IgD-negative memory B cell (primary cell): ENCODE measurements around the gene OR12D2. TPM values are rescaled to one million over a fixed set of nuclear protein-coding genes. Genes with fewer than 3 reads are reported as not detected.
"Not testable (repeated sequence)": the region's sequence is repeated elsewhere in the genome, so short reads cannot be mapped to it uniquely, and the experiment has no call there.

ENCODE experiments used
- H3K27ac Mint-ChIP-seq, 3 donors: one replicate each; pipeline ENCODE4 v1.8.0; 2020 to 2022; ENCODE audit warnings: mild to moderate bottlenecking in 3 of 3, mixed read lengths in 3 of 3, moderate library complexity in 1 of 3
- H3K27me3 Mint-ChIP-seq: one replicate; pipeline ENCODE4 v1.8.0; 2021; ENCODE audit warnings: mixed read lengths
- H3K36me3 Mint-ChIP-seq: one replicate; pipeline ENCODE4 v1.8.0; 2020; ENCODE audit warnings: mild to moderate bottlenecking, mixed read lengths
- H3K4me1 Mint-ChIP-seq, 3 donors: one replicate each; pipeline ENCODE4 v1.8.0; 2020 to 2022; ENCODE audit warnings: mixed read lengths in 3 of 3, mild to moderate bottlenecking in 1 of 3
- H3K4me3 Mint-ChIP-seq, 4 donors: one replicate each; pipeline ENCODE4 v1.8.0; 2020 to 2022; ENCODE audit warnings: mild to moderate bottlenecking in 4 of 4, mixed read lengths in 4 of 4, moderate library complexity in 3 of 4
- H3K9me3 Mint-ChIP-seq, 3 donors: one replicate each; pipeline ENCODE4 v1.8.0; 2020 to 2021; ENCODE audit warnings: mixed read lengths in 3 of 3, mild to moderate bottlenecking in 1 of 3
- polyA plus RNA-seq: library from polyadenylated mRNA; unstranded; fragments of 300-500 nt; fragmentation: Illumina TruSeq; gene quantifications from one replicate; pipeline ENCODE4 v1.2.3, GENCODE V29; 2021

The OR12D2 gene, protein sequence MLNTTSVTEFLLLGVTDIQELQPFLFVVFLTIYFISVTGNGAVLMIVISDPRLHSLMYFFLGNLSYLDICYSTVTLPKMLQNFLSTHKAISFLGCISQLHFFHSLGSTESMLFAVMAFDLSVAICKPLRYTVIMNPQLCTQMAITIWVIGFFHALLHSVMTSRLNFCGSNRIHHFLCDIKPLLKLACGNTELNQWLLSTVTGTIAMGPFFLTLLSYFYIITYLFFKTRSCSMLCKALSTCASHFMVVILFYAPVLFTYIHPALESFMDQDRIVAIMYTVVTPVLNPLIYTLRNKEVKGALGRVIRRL
- polyA plus RNA-seq: not detected

DNA sequence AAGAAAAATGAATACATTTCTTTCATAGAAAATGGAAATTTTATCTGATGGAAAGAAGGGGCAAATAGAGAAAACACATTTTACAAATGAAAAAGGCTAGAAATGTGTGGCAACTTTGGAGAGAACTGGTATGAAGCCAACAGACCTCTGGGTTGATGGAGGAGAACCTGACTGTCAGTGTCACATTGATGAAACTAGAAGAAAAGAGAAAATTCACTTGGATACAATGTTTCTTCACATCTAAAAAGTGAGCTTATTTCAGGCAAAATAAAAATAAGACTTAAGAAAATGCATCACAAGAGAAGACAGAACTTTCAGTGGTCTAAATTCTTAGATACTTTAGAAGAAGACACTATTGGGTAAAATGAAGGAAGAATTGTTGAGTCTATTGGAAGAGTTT is at the start of gene OR12D2:
OR12D2 (plus strand) TSS at position 301 of the 400 bp plus-strand sequence. CDS start 1,069 bp downstream, outside the sequence.
- Mint-ChIP-seq H3K36me3 (no peaks in the 10 kb centered on the region), H3K27me3 (peaks cover 2% of the 10 kb centered on the region), H3K4me1 (no peaks in the 10 kb centered on the region), H3K27ac (no peak within 1 kb of the TSS), H3K4me3 (no peak within 1 kb of the TSS), H3K9me3 (no peaks in the 10 kb centered on the region)

DNA sequence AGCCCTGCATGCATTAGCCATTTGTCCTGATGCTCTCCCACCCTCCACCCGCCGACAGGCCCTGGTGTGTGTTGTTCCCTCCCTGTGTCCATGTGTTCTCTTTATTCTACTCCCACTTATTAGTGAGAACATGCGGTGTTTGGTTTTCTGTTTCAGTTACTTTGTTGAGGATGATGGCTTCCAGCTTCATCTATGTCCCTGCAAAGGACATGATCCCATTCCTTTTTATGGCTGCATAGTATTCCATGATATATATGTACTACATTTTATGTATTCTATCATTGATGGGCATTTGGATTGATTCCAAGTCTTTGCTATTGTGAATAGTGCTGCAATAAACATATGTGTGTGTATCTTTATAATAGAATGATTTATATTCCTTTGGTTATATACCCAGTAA is 46.1 kb upstream of the OR12D2 start:
- Mint-ChIP-seq H3K27me3 (peaks cover 12% of the 10 kb centered on the region), H3K9me3 (peaks cover 0 to 10% (median 6%) of the 10 kb centered on the region in 3 donors)
- H3K36me3 Mint-ChIP-seq, H3K4me1 Mint-ChIP-seq, H3K27ac Mint-ChIP-seq, H3K4me3 Mint-ChIP-seq: not testable (repeated sequence)

DNA sequence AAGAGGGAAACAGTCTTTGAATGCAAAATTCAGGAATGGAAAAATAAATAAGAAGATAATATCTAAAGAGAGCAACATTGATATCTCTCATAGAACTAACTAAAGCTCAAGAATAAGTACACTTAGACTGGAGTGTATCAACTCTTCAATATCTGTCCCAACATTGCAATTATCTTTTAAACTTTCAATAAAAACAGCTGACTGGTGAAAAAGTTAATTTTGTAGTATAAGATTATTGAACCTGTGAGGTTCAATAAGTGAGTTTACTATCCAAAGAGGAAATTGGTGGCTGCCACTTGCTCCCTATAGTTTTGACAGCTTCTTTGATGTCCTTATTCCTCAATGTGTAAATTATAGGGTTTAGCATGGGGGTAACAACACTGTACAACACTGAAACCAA is 40.5 kb upstream of the OR12D2 start:
- Mint-ChIP-seq H3K4me3 (no peak overlapping the region), H3K36me3 (no peaks in the 10 kb centered on the region), H3K27ac (no peak overlapping the region), H3K9me3 (peaks cover 0 to 8% (median 3%) of the 10 kb centered on the region in 3 donors), H3K4me1 (no peaks in the 10 kb centered on the region), H3K27me3 (peaks cover 26% of the 10 kb centered on the region)

DNA sequence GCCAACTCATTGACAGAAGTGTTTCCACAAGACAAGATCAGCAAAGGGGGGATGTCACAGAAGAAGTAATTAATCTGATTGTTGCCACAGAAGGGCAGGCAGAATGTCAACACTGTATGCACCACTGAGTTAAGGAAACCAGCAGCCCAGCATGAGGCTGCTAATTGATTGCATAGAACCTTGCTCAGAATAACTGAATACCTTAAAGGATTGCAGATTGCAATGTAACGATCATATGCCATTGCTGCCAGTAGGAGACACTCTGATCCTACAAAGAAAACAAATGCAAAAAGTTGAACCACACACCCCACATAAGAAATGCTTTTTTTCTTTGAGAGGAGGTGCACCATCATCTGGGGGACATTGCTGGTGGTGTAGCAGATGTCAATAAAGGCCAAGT is 39.8 kb upstream of the OR12D2 start:
- Mint-ChIP-seq H3K36me3 (no peaks in the 10 kb centered on the region), H3K4me1 (no peaks in the 10 kb centered on the region), H3K27me3 (peaks cover 26% of the 10 kb centered on the region), H3K9me3 (peaks cover 0 to 8% (median 2%) of the 10 kb centered on the region in 3 donors), H3K4me3 (no peak overlapping the region), H3K27ac (no peak overlapping the region)

DNA sequence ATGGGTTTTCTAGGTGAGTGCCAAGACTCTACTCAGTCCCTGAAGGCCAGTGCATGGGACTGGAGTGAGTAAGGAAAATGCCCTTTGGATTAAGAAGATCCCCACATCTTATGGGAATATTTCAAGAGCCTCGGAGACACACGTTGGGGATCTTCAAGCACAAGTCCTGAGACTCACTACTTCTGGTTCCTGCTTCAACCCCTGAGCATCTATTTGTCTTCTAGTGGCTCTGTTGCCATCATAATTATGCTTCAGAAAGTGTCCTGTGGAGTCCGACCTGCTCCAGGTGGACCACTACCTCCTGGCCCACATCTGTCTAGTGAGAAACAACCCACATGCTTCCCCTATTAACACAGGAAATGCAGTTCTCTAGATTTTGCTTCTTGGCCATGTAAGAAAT is 26.7 kb upstream of the OR12D2 start, which contains the start of gene OR5V1:
OR5V1 (minus strand) TSS at position 101 of the 400 bp plus-strand sequence. CDS start 12,670 bp downstream, outside the sequence.
- Mint-ChIP-seq H3K4me1 (peaks cover 0 to 1% (median 0%) of the 10 kb centered on the region in 3 donors), H3K27ac (no peak within 1 kb of the TSS), H3K36me3 (no peaks in the 10 kb centered on the region), H3K27me3 (no peaks in the 10 kb centered on the region), H3K9me3 (peaks cover 0 to 3% (median 0%) of the 10 kb centered on the region in 3 donors), H3K4me3 (no peak within 1 kb of the TSS)

DNA sequence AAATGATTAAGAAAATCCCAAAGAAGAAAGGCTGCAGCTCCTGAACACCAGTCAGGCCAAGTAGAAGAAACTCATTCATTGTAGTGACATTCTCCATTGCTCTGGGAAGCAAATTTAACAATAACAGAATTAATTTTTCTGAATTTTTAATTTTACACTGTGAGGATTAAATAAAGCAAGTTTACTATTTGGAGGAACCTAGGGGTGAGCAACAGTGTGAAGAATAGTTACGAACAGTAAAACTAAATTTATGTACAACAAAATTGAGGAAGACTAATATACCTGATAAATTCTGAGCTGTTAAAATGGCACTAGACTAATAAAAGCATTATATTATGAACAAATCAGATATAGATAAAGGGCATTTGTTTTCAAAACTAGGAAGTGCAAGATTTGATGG is 20.2 kb upstream of the OR12D2 start, which contains the start of gene OR12D3:
OR12D3 (minus strand) TSS at position 101 of the 400 bp plus-strand sequence; CDS start at position 97, 4 bp downstream.
- no peaks in the 10 kb centered on the region for H3K36me3 Mint-ChIP-seq
- H3K27me3 Mint-ChIP-seq: peaks cover 1% of the 10 kb centered on the region
- H3K4me1 Mint-ChIP-seq: no peaks in the 10 kb centered on the region
- H3K4me3 Mint-ChIP-seq: no peak within 1 kb of the TSS
- no peak within 1 kb of the TSS for H3K27ac Mint-ChIP-seq
- H3K9me3 Mint-ChIP-seq: peaks cover 0 to 7% (median 0%) of the 10 kb centered on the region in 3 donors

DNA sequence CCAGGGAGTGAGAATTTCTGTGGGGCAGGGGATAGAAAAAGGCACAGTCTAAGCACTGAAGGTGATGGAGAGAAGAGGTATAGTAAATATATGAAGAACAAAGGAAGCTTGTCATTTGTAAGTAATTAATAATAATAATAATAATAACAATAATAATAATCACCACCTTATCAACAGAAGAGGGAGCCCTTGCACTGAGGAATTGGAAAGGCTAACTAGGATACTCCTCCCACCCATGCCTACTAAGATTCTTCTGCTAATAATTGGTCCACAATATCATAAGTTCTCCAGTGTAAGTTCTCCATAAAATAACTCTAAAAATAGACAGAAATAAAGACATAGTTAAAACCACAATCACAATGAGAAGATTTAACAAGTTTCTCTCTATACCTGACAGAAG is 19.4 kb upstream of the OR12D2 start:
- Mint-ChIP-seq H3K36me3 (no peaks in the 10 kb centered on the region), H3K4me1 (no peaks in the 10 kb centered on the region), H3K27me3 (peaks cover 1% of the 10 kb centered on the region), H3K4me3 (no peak overlapping the region), H3K27ac (no peak overlapping the region), H3K9me3 (peaks cover 0 to 3% (median 0%) of the 10 kb centered on the region in 3 donors)

DNA sequence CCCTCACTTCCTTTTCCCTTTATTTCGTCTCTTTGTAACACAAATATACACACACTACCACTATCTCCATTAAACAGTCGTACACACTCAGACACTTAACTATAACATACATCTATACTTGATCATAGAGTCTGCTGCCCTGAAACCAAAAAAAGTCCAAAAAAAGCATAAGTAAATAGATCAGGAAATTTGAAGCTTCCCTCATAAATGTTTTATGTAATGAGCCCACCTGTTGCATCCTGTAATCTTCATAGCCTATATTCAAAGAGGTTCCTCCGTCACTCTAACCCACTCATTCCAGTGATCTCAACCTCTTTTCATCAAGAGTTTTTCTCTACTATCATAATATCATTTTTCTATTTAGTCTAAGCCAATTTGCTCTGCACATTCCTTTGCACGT is 6.9 kb upstream of the OR12D2 start:
- Mint-ChIP-seq H3K27me3 (peaks cover 5% of the 10 kb centered on the region), H3K4me3 (no peak overlapping the region), H3K9me3 (no peaks in the 10 kb centered on the region), H3K36me3 (peaks cover 3% of the 10 kb centered on the region), H3K27ac (no peak overlapping the region), H3K4me1 (no peaks in the 10 kb centered on the region)

DNA sequence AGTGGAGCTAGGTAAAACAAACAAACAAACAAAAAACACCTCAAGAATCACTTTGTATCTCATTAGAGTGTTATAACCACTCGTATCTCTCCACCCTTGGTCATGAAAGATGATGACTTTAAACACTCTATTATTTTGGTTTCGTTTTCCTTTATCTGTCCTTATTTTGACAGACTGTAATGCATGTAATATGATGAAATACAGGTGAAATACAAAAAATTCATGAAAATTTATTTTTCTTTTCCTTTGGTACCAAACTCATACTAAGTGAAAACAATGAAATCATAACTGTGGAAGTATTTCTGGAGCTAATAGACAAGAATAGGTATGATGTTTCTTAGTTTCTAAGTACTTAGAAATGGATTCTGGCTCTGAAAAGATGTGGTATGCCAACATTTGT is 4.1 kb downstream of the OR12D2 start:
- H3K36me3 Mint-ChIP-seq: no peaks in the 10 kb centered on the region
- no peak overlapping the region for H3K27ac Mint-ChIP-seq
- peaks cover 5% of the 10 kb centered on the region for H3K27me3 Mint-ChIP-seq
- no peaks in the 10 kb centered on the region for H3K4me1 Mint-ChIP-seq
- no peak overlapping the region for H3K4me3 Mint-ChIP-seq
- no peaks in the 10 kb centered on the region for H3K9me3 Mint-ChIP-seq

DNA sequence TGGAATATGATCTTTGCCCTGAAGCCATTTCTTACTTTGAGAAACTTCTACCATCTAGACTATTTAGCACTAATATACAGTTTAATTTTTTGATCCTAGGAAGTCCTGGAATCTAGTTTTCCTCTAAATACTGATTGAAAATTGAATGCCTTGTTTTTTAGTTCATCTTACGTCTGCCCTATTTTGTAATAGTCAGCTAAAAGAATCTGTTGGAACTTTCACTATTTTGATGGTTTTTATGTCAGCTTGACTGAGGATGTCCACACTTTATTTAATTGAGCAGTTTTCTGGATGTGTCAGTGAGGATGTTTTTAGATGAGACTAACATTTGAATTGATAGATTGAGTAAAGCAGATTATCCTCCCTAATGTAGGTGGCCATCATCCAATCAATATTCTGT is 8.4 kb downstream of the OR12D2 start:
- Mint-ChIP-seq H3K27ac (no peak overlapping the region), H3K9me3 (peaks cover 2 to 11% (median 7%) of the 10 kb centered on the region in 3 donors)

DNA sequence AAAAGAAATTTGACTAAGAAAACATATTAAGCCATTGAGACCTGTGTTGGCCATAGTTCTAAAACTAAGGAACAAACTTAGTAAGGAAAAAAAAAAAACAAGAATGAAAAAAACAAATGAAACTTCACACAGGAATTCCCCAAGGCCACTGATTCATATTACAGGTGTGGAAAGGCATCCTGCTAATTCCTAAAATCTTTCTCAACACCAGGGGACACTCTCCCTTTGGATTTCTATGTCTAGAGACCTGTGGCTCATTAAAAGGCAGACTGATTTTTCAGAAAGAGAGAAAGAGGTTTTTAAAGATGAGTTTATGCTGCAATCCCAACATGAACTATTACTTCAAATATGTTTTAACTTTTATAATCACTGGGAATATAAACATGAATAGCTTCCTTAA is 19.2 kb downstream of the OR12D2 start, which contains the start of gene OR12D1:
OR12D1 (plus strand) TSS at position 341 of the 400 bp plus-strand sequence.
- H3K4me1 Mint-ChIP-seq: no peaks in the 10 kb centered on the region
- no peak within 1 kb of the TSS for H3K27ac Mint-ChIP-seq
- H3K36me3 Mint-ChIP-seq: no peaks in the 10 kb centered on the region
- peaks cover 9% of the 10 kb centered on the region for H3K27me3 Mint-ChIP-seq
- no peak within 1 kb of the TSS for H3K4me3 Mint-ChIP-seq
- H3K9me3 Mint-ChIP-seq: peaks cover 0 to 8% (median 3%) of the 10 kb centered on the region in 3 donors

More for the DNA sequence above, 8.4 kb downstream of the OR12D2 start:
- peaks cover 4% of the 10 kb centered on the region for H3K36me3 Mint-ChIP-seq
- H3K4me3 Mint-ChIP-seq: no peak overlapping the region
- peaks cover 12% of the 10 kb centered on the region for H3K27me3 Mint-ChIP-seq
- H3K4me1 Mint-ChIP-seq: no peaks in the 10 kb centered on the region

DNA sequence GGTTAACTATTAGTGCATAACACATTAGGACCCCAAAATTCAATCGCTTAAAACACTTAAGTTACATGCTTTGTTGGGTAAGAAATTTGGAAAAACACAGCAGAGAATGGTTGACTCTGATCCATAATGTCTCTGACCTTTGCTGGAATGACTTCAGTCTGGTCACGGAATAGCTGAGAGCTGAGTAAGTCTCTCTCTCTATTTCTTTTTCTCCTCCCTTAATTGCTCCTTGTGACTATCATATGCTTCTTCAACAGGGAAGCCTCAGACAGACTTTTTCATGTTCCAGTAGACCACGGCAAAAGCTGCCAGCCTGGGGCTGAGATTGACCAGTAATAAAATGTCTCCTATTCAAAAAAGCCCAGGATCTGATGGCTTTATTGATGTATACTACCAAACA is 24.1 kb downstream of the OR12D2 start:
- Mint-ChIP-seq H3K27me3 (peaks cover 2% of the 10 kb centered on the region), H3K4me3 (no peak overlapping the region), H3K36me3 (no peaks in the 10 kb centered on the region), H3K4me1 (no peaks in the 10 kb centered on the region), H3K27ac (no peak overlapping the region), H3K9me3 (no peaks in the 10 kb centered on the region)

DNA sequence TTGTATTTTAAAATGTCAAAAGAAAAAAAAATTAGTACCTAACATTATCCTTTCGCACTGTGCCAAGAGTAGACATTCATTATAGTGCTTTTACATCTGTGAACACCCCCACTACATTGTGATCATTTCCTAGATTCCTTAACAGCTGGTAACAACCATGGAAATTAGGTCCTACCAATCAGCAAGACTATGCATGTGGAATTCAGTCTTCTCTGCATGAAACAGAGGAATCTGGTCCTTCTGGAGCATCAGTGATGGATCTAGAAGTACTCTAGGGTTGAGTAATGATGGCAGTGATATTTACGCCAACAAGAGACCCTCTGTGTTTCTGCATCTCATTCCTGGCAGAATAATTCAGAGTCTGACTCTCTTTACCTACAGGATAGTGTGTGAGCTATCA is 28.7 kb downstream of the OR12D2 start:
- H3K27me3 Mint-ChIP-seq: peaks cover 8% of the 10 kb centered on the region
- no peaks in the 10 kb centered on the region for H3K36me3 Mint-ChIP-seq
- no peak overlapping the region for H3K27ac Mint-ChIP-seq
- no peaks in the 10 kb centered on the region for H3K4me1 Mint-ChIP-seq
- no peaks in the 10 kb centered on the region for H3K9me3 Mint-ChIP-seq
- no peak overlapping the region for H3K4me3 Mint-ChIP-seq

DNA sequence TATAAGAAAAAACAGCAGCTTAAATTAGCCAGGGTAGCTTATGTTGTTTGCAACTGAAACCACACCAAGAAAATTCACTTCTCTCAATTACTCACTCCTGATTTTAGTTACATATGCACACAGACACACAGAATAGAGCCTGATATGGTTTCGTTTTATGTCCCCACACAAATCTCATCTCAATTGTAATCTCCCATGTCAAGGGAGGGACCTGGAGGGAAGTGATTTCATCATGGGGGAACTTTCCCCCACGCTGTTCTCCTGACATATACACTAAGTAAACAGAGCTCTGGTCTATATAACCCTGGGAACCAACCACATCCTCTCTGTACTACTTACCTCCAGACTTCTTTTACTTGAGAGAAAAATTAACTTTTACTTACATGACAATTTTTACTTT is 29.1 kb downstream of the OR12D2 start:
- Mint-ChIP-seq H3K9me3 (no peaks in the 10 kb centered on the region), H3K27me3 (peaks cover 6% of the 10 kb centered on the region), H3K4me3 (no peak overlapping the region)

DNA sequence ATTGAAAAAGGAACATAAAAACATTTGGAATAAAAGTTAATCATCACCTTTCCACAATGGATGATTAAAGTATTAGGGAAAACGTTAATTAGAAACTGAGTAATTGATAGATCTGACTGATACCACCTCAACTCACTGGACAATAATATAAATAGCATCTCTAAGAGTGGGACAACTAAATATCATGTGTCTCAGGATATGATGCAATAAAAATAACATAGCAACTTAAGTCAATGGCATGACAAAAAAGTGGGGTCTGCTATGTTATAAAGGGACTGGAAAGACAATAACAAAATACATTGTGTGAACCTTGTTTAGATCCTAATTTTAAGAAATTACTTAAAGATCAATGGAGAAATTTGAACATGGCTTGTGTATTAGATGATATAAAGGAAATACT is 29.6 kb downstream of the OR12D2 start:
- H3K27me3 Mint-ChIP-seq: peaks cover 5% of the 10 kb centered on the region
- H3K4me1 Mint-ChIP-seq: no peaks in the 10 kb centered on the region
- no peaks in the 10 kb centered on the region for H3K9me3 Mint-ChIP-seq
- H3K4me3 Mint-ChIP-seq: no peak overlapping the region
- no peak overlapping the region for H3K27ac Mint-ChIP-seq
- no peaks in the 10 kb centered on the region for H3K36me3 Mint-ChIP-seq

More for the DNA sequence above, 29.1 kb downstream of the OR12D2 start:
- Mint-ChIP-seq H3K36me3 (no peaks in the 10 kb centered on the region), H3K27ac (no peak overlapping the region), H3K4me1 (no peaks in the 10 kb centered on the region)

DNA sequence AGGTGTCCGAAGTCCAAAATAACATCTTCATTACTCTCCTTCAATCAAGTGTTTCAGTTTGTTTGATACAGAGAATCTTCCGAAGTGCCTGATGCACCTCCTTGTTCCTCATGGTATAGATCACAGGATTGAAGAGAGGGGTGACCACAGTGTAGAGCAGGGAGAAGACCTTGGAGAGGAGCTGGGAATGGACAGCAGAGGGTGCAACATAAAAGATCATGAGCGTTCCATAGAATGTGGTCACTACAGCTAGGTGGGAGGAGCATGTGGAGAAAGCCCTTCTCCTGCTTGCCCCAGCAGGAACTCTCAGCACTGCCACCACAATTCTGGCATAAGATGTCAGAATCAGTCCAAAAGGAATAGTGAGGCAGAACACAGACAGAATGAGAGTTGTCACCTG is 31.2 kb downstream of the OR12D2 start:
- Mint-ChIP-seq H3K27me3 (peaks cover 5% of the 10 kb centered on the region), H3K36me3 (no peaks in the 10 kb centered on the region), H3K4me1 (no peaks in the 10 kb centered on the region), H3K9me3 (peaks cover 0 to 2% (median 0%) of the 10 kb centered on the region in 3 donors), H3K27ac (no peak overlapping the region), H3K4me3 (no peak overlapping the region)
